Renal pelvis (tissue), 4 donors: ENCODE data around the gene RIPOR3. TPM values are rescaled to one million over a fixed set of nuclear protein-coding genes. Genes with fewer than 3 reads are reported as not detected.
"Not testable (repeated sequence)": the region's sequence is repeated elsewhere in the genome, so short reads cannot be mapped to it uniquely, and the experiment has no call there.

Experiments
- DNase-seq: peaks from one replicate; pipeline ENCODE4 v3.0.0-alpha.2; 2013
- polyA plus RNA-seq, 3 donors: library from polyadenylated mRNA; unstranded; fragments of 120-200 nt; gene quantifications; one replicate each; pipeline ENCODE4 v1.2.1, GENCODE V29; 2013; ENCODE audit not compliant: insufficient read length in 3 of 3

The RIPOR3 gene
- polyA plus RNA-seq, 3 donors: 5.5 to 8.5 (median 8.0) TPM

- no peak for DNase-seq
These were observed 34.3 kb upstream of the RIPOR3 start for GRCh38 chr20:50725724-50726005.

DNA sequence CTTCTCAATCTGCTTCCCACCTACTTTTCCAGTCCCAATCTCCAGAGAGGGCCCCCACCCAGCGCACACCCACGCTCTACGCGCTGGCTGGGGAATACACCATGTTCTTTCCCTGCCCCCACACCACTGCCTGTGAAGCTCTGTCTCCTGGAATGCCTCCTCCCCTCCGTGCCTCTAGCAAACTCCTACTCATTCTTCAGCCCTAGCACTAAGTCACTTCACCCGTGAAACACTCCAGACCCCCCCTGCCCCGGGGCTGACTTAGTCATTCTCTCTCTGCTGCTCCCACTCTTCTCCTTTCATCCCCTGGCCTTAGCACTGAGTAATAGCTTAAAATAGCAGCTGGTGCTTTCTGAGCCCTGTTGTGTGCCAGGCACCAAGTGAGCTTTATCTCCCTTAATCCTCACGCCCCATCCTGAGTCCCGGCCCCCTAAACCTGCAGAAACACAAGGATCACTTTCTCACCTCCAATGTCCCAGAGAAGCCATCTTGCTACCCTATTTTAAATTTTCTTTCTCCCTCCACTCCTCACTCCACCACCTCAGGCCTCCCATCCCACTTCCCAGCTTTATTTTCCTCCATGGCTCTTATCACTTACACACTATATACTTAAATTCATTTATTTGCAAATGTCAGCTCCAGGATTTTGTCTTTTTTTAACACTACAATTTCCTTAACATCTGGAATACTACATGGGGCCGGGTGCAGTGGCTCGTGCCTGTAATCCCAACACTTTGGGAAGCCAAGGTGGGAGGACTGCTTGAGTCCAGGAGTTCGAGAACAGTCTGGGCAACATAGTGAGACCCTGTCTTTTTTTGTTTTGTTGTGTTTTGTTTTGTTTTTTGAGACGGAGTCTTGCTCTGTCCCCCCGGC is 33.7 kb upstream of the RIPOR3 start:
- DNase-seq: peak; percentile 87

GRCh38 chr20:50724112-50724725 is 32.9 kb upstream of the RIPOR3 start:
- no peak for DNase-seq

GRCh38 chr20:50723672-50724071 is 32.3 kb upstream of the RIPOR3 start:
- DNase-seq: no peak

GRCh38 chr20:50722424-50723155 is 31.2 kb upstream of the RIPOR3 start:
- DNase-seq: no peak

GRCh38 chr20:50721881-50722281 is 30.5 kb upstream of the RIPOR3 start:
- DNase-seq: no peak

GRCh38 chr20:50720582-50720981 is 29.2 kb upstream of the RIPOR3 start:
- DNase-seq: no peak

- no peak for DNase-seq
These were observed 28.7 kb upstream of the RIPOR3 start for GRCh38 chr20:50720026-50720425.

DNA sequence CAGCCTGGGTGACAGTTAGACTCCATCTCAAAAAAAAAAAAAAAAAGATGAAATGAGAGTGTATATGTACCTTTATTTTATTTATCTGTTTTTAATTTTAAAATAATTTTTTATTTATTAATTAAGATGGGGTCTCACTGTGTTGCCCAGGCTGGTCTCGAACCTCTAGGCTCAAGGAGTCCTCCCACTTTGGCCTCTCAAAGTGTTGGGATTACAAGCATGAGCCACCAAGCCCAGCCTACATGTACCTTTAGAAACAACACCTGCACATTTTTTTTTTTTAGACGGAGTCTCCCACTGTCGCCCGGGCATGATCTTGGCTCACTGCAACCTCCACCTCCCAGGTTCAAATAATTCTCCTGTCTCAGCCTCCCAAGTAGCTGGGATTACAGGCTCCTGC is 28.0 kb upstream of the RIPOR3 start:
- no peak for DNase-seq

- DNase-seq: no peak
These were observed 26.8 kb upstream of the RIPOR3 start for GRCh38 chr20:50717974-50718761.

- no peak for DNase-seq
These were observed 26.0 kb upstream of the RIPOR3 start for GRCh38 chr20:50717312-50717711.

- no peak for DNase-seq
These were observed 25.2 kb upstream of the RIPOR3 start for GRCh38 chr20:50716518-50716917.

- no peak for DNase-seq
These were observed 24.4 kb upstream of the RIPOR3 start for GRCh38 chr20:50715694-50716093.

DNA sequence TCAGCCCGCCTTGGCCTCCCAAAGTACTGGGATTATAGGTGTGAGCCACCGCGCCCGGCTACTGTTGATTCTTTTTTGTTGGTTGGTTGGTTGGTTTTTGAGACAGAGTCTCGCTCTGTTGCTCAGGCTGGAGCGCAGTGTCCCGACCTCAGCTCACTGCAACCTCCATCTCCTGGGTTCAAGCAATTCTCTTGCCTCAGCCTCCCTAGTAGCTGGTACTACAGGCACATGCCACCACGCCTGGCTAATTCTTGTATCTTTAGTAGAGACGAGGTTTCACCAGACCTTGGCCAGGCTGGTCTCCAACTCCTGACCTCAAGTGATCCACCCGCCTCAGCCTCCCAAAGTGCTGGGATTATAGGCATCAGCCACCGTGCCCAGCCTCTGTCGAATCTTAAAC is 23.1 kb upstream of the RIPOR3 start:
- not testable (repeated sequence) for DNase-seq

- DNase-seq: no peak
These were observed 22.3 kb upstream of the RIPOR3 start for GRCh38 chr20:50713657-50714101.

DNA sequence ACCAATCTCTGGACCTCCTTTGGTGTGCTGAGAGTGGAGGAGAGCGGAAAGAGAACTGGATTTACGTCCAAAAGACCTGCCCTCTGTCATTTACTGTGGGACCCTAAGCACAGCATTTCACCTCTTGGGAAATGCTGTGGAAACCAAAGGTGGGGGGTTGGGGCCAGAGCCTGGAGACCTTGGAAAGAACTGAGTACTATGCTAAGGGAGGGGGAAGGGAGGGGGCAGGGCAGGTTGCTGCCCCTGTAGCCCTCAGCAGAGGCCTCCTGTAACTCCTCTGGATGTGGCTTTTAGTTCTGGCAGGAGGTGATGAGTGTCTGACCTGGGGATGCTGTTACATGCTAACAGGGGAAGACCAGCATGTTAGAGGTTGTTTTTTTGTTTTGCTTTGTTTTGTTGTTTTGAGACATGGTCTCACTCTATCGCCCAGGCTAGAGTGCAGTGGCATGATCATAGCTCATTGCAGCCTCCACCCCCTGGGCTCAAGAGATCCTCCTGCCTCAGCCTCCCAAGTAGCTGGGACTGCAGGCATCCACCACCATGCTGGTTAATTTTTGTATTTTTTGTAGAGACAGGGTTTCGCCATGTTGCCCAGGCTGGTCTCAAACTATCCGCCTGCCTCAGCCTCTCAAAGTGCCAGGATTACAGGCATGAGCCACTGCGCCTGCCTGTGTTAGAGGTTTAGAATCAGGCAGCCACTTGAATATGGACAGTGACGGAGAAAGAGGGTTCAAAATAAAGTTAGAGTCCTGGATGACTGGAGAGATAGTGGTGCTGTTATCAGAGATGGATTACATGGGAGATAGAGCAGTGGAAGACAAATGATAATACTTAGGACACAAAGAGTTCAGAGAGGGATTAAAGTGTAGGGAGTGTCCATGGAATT is 21.7 kb upstream of the RIPOR3 start:
- DNase-seq: no peak

- DNase-seq: no peak
These were observed 19.9 kb upstream of the RIPOR3 start for GRCh38 chr20:50711113-50711825.

- no peak for DNase-seq
These were observed 19.2 kb upstream of the RIPOR3 start for GRCh38 chr20:50710492-50711063.

- no peak for DNase-seq
These were observed 18.3 kb upstream of the RIPOR3 start for GRCh38 chr20:50709636-50709973.
